A549 (cell line): ENCODE data around the gene PCDH1. TPM values are rescaled to one million over a fixed set of nuclear protein-coding genes. Genes with fewer than 3 reads are reported as not detected.

Experiments used
- ATAC-seq, 2 experiments: fragments of 200-7000 bp in 1 of 2; fragments of >200 bp in 1 of 2; cut with Nextera tagmentation in 1 of 2; cut with Tn5 transposase in 1 of 2; 3 replicates each; pipeline versions ENCODE4 v1.8.0 to v1.9.1; 2018 to 2020; ENCODE audit warnings: mild to moderate bottlenecking in 1 of 2, moderate library complexity in 1 of 2
- CTCF ChIA-PET: fragments of 300-600 bp; sonication (Branson Sonifier 250); formaldehyde crosslinking; extraction: SDS; loops from one replicate; lab custom pipeline; 2021; ENCODE audit warnings: antibody characterized with exemption, inconsistent platforms; lab: Yijun Ruan, JAX
- POLR2A ChIA-PET: fragments of 350-600 bp; formaldehyde crosslinking; extraction: SDS; loops from one replicate; lab custom pipeline; 2021; ENCODE audit warnings: antibody characterized with exemption, inconsistent platforms; lab: Yijun Ruan, JAX
- DNase-seq, 2 experiments: peaks; one replicate each; pipeline versions ENCODE4 v3.0.0 to v3.0.0-alpha.2; 2011 to 2016; ENCODE audit warnings: low read depth in 1 of 2, low spot score in 1 of 2
- FAIRE-seq: peaks from 2 replicates; lab custom pipeline; 2011; peaks lifted over from hg19 to GRCh38; lab: Jason Lieb, UNC
- H3K27ac ChIP-seq, 2 experiments: fragments of >200 bp; sonication (Bioruptor Twin); formaldehyde crosslinking; 3 replicates each; pipeline ENCODE4 v1.5.1; 2016 to 2017
- H3K4me1 ChIP-seq: fragments of >200 bp; sonication (Bioruptor Twin); formaldehyde crosslinking; 3 replicates; pipeline ENCODE4 v1.6.1; 2016
- H3K4me2 ChIP-seq: fragments of >200 bp; sonication (Bioruptor Twin); formaldehyde crosslinking; 3 replicates; pipeline ENCODE4 v1.6.1; 2016
- H3K4me3 ChIP-seq: fragments of >200 bp; sonication (Bioruptor Twin); formaldehyde crosslinking; 3 replicates; pipeline ENCODE4 v1.5.1; 2016
- H3K9me3 ChIP-seq: fragments of >200 bp; sonication (Bioruptor Twin); formaldehyde crosslinking; 3 replicates; pipeline ENCODE4 v1.6.1; 2016
- BHLHE40 ChIP-seq: IDR thresholded peaks from 2 replicates; pipeline ENCODE4 v1.6.1; 2012; ENCODE audit warnings: low read depth, low read length, inconsistent platforms
- CHD4 ChIP-seq: fragments of 200-600 bp; sonication (generic); IDR thresholded peaks from 2 replicates; pipeline ENCODE4 v1.6.1; 2016; ENCODE audit warnings: antibody characterized with exemption, mild to moderate bottlenecking, borderline replicate concordance
- EHF ChIP-seq: fragments of 250-450 bp; sonication (Bioruptor Pico); IDR thresholded peaks from 2 replicates; pipeline ENCODE4 v1.5.0; 2020; ENCODE audit warnings: mild to moderate bottlenecking
- FOSL2 ChIP-seq, 2 experiments: fragments of 450-650 bp in 1 of 2; fragments of >200 bp in 1 of 2; sonication (Bioruptor Twin) in 1 of 2; formaldehyde crosslinking; IDR thresholded peaks; 2 replicates each; pipeline versions ENCODE4 v1.5.0 to v1.6.1; 2016 to 2020; ENCODE audit warnings: mild to moderate bottlenecking in 1 of 2, moderate library complexity in 1 of 2
- GATA3 ChIP-seq: IDR thresholded peaks from 2 replicates; pipeline ENCODE4 v1.6.1; 2012; ENCODE audit warnings: borderline replicate concordance
- HES2 ChIP-seq: fragments of >200 bp; sonication (Bioruptor Twin); formaldehyde crosslinking; IDR thresholded peaks from 2 replicates; pipeline ENCODE4 v1.6.1; 2016
- HOXA7 ChIP-seq: fragments of 250-450 bp; sonication (Bioruptor Pico); IDR thresholded peaks from 2 replicates; pipeline ENCODE4 v1.5.0; 2020; ENCODE audit warnings: mild to moderate bottlenecking, moderate library complexity
- HOXB5 ChIP-seq: fragments of 250-450 bp; sonication (Bioruptor Pico); IDR thresholded peaks from 2 replicates; pipeline ENCODE4 v1.5.0; 2020; ENCODE audit warnings: mild to moderate bottlenecking, moderate library complexity
- KDM1A ChIP-seq: fragments of 200-600 bp; sonication (generic); IDR thresholded peaks from 2 replicates; pipeline ENCODE4 v1.6.1; 2016; ENCODE audit warnings: low read depth, mild to moderate bottlenecking
- MAX ChIP-seq: IDR thresholded peaks from 2 replicates; pipeline ENCODE4 v1.6.1; 2012
- NFE2L2 ChIP-seq: fragments of 150-350 bp; conservative IDR thresholded peaks from 2 replicates; pipeline ENCODE4 v1.6.1; 2014; ENCODE audit warnings: low read length
- NPAS2 ChIP-seq: fragments of 250-450 bp; sonication (Bioruptor Pico); IDR thresholded peaks from 2 replicates; pipeline ENCODE4 v1.8.0; 2022; ENCODE audit warnings: mild to moderate bottlenecking, moderate library complexity, borderline replicate concordance
- PBX3 ChIP-seq: IDR thresholded peaks from 2 replicates; pipeline ENCODE4 v1.6.1; 2012
- POLR2A ChIP-seq: IDR thresholded peaks from 2 replicates; pipeline ENCODE4 v1.6.1; 2012; ENCODE audit warnings: mild to moderate bottlenecking, low read length
- RAD21 ChIP-seq, 2 experiments: fragments of >200 bp in 1 of 2; sonication (Bioruptor Twin) in 1 of 2; formaldehyde crosslinking in 1 of 2; IDR thresholded peaks in 1 of 2; conservative IDR thresholded peaks in 1 of 2; 2 replicates in 1 of 2; 3 replicates in 1 of 2; pipeline ENCODE4 v1.6.1; 2012 to 2018; ENCODE audit warnings: inconsistent platforms in 1 of 2
- REST ChIP-seq: fragments of 200-600 bp; sonication (generic); IDR thresholded peaks from 2 replicates; pipeline ENCODE4 v1.6.1; 2016; ENCODE audit warnings: antibody characterized with exemption, mild to moderate bottlenecking, moderate library complexity
- SREBF2 ChIP-seq: fragments of 450-650 bp; IDR thresholded peaks from 2 replicates; pipeline ENCODE4 v1.6.1; 2014; ENCODE audit warnings: mild to moderate bottlenecking, moderate library complexity
- TP53 ChIP-seq: fragments of 250-450 bp; sonication (Bioruptor Pico); IDR thresholded peaks from 2 replicates; pipeline ENCODE4 v1.5.0; 2021; ENCODE audit warnings: mild to moderate bottlenecking, moderate library complexity
- ZFP36 ChIP-seq: fragments of 450-650 bp; IDR thresholded peaks from 2 replicates; pipeline ENCODE4 v1.6.1; 2014; ENCODE audit warnings: borderline replicate concordance; ENCODE audit not compliant: partially characterized antibody
- WGBS: methylation state at CpG from one replicate; pipeline ENCODE4 v1.1.6; 2017; ENCODE audit errors: missing lambda C conversion rate; 5-methylcytosine and 5-hydroxymethylcytosine counted together
- polyA plus RNA-seq, 4 experiments: library from polyadenylated mRNA; depleted of rRNA in 3 of 4; stranded (reverse); fragments of >200 nt; fragmentation: RNase III in 1 of 4; extraction: RNeasy Plus Mini Kit Qiagen cat#74134 plus additional on column Dnase treatment in 1 of 4; gene quantifications; 2 replicates in 3 of 4; 3 replicates in 1 of 4; pipeline ENCODE4 v1.2.3, GENCODE V29; 2011 to 2017

Gene PCDH1
- polyA plus RNA-seq, 2 of the 4 experiments (the other 2 are of a cell fraction), result 0.41 to 2.9 TPM

GRCh38 chr5:141849415-141850243 lies 28.6 kb downstream of the PCDH1 start (continued):
- TF ChIP-seq PBX3, result 0 out of 2 replicates have a peak, but pooled peaks have one; percentile 7

GRCh38 chr5:141848744-141849414 lies 29.3 kb downstream of the PCDH1 start:
- Histone ChIP-seq H3K9me3 (no peaks in the 10 kb centered on the region), H3K4me3 (peak overlapping the region; percentile 96), H3K4me2 (peak overlapping the region; percentile 100), H3K27ac (peak overlapping the region; percentile 95 to 97), H3K4me1 (peaks cover 24% of the 10 kb centered on the region)
- no peak for TF ChIP-seq TP53 (CRISPR knock-in tag)
- TF ChIP-seq NFE2L2, result no peak
- TF ChIP-seq EHF, result no peak
- TF ChIP-seq KDM1A, result no peak
- peak; percentile 18 for TF ChIP-seq POLR2A
- TF ChIP-seq FOSL2 (IDR thresholded peaks at IDR 0.05), result no peak
- peak; percentile 7; the same call in 1 of the 2 replicates for TF ChIP-seq FOSL2 (CRISPR knock-in tag; IDR thresholded peaks at IDR 0.05)
- no peak for TF ChIP-seq ZFP36
- no peak for TF ChIP-seq CHD4
- no peak for TF ChIP-seq HOXB5 (CRISPR knock-in tag)
- TF ChIP-seq MAX, result peak; percentile 8; the same call in 1 of the 2 replicates
- no peak for TF ChIP-seq SREBF2
- no peak for TF ChIP-seq RAD21 (conservative IDR thresholded peaks at IDR 0.05 in 1 of 2, IDR thresholded peaks at IDR 0.05 in 1 of 2)
- no peak for TF ChIP-seq BHLHE40
- TF ChIP-seq GATA3, result 0 out of 2 replicates have a peak, but pooled peaks have one; percentile 13
- FAIRE-seq (no peak), ATAC-seq (peak; percentile 49 to 59), DNase-seq (peak; percentile 74 to 83)
- POLR2A ChIA-PET, result interaction anchor here (0.6 to 1.3 kb wide), 6 partner anchors 9 to 135 kb away, joined by 3 to 8 read pairs (median 4); partner anchors contain the start of genes PCDH1 and RNF14
- WGBS, result 5% methylated on average over 17 of the region's 19 CpGs
- CTCF ChIA-PET, result interaction anchor here (1.0 to 2.2 kb wide), 2 partner anchors 30 to 148 kb away, joined by 4 to 9 read pairs; no protein-coding TSS in a partner anchor

- no peak overlapping the region for H3K27ac ChIP-seq
- FAIRE-seq (no peak), ATAC-seq (no peak)
- WGBS, result 86% methylated on average over 10 of the region's 10 CpGs
- POLR2A ChIA-PET, result no interaction called here
- no peaks in the 10 kb centered on the region for H3K9me3 ChIP-seq
- no peak overlapping the region for H3K4me3 ChIP-seq
- CTCF ChIA-PET, result interaction anchor here (1.8 to 4.5 kb wide), 3 partner anchors 33 to 155 kb away, joined by 6 to 24 read pairs (median 9); partner anchors contain the start of gene PCDH1
- TF ChIP-seq NPAS2 (CRISPR knock-in tag) (no peak), REST (no peak), HOXA7 (no peak), HES2 (no peak)
- TF ChIP-seq, all 56 proteins: peak for 0
- Histone ChIP-seq H3K4me1 (peaks cover 30% of the 10 kb centered on the region), H3K4me2 (no peak overlapping the region)
- no peak for DNase-seq
Measured at GRCh38 chr5:141846031-141846430, 32.2 kb downstream of the PCDH1 start.
